NT2/D1 (cell line): ENCODE results near the gene UBASH3B.

Experiments
- SUZ12 ChIP-seq: IDR thresholded peaks from 2 replicates; pipeline ENCODE4 v1.6.1; 2011; ENCODE audit not compliant: insufficient read length, insufficient read depth; ENCODE audit errors: extremely low read depth
- YY1 ChIP-seq: IDR thresholded peaks from 2 replicates; pipeline ENCODE4 v1.6.1; 2011; ENCODE audit not compliant: insufficient read length, insufficient read depth
- ZNF274 ChIP-seq: IDR thresholded peaks from 2 replicates; pipeline ENCODE4 v1.6.1; 2011; ENCODE audit warnings: mild to moderate bottlenecking, low read depth, low read length

DNA sequence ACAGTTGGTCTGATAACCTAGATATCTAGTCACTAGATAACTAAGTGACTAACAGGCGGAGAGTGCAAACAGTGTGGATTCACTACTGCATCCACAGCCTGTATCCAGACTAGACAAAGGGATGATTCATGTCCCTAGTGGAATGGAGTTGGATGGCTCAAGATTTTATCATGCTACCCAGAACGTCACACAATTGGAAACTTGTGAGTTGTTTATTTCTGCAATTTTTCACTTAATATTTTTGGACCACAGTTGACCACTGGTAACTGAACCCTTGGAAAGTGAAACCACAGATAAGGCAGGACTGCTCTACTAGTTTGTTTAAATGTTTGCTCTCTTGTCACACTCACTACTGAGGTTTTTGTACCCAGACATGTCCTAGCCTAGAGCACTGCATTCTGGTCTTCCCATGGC, 76.0 kb downstream of the UBASH3B start:
- TF ChIP-seq ZNF274 (no peak), SUZ12 (no peak), YY1 (no peak)
